ENCODE data around the gene ZNF565.

Gene ZNF565

DNA sequence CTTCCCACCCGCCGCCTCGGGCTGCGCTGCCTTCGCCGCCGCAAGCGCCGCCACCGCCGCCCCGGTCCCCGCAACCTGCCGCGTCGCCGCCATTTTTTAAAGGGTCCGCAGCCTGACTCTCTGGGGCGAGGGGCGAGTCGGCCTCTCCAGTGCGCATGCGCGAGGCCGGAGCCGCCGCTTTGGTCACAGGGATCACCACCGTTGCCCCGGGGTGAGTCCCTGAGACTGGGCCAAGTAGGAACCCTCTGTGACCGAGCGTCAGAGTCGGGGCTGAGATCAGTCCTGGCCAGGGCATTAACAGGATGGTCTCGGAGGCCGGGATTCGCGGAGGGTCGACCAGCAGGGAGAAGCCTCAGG, 43.0 kb upstream of the ZNF565 start:
- Histone ChIP-seq H3K27me3 (ENCODE audit: insufficient read depth, poor library complexity, severe bottlenecking) (no peaks in the 10 kb centered on the region), H3K27ac (replicated peaks) (no peak overlapping the region), H3K4me3 (replicated peaks; ENCODE audit: insufficient read depth, low read length) (no peak overlapping the region)
- TF ChIP-seq POLR2AphosphoS5 (IDR thresholded peaks at IDR 0.05; ENCODE audit: low read depth), result no peak
- TF ChIP-seq GABPA (IDR thresholded peaks at IDR 0.05; ENCODE audit: low read depth), result no peak
- TF ChIP-seq SPI1 (IDR thresholded peaks at IDR 0.05; ENCODE audit: borderline replicate concordance, low read depth), result no peak
- TF ChIP-seq REST (IDR thresholded peaks at IDR 0.05; ENCODE audit: insufficient replicate concordance, low read depth), result no peak
- TF ChIP-seq, protein P1, sequence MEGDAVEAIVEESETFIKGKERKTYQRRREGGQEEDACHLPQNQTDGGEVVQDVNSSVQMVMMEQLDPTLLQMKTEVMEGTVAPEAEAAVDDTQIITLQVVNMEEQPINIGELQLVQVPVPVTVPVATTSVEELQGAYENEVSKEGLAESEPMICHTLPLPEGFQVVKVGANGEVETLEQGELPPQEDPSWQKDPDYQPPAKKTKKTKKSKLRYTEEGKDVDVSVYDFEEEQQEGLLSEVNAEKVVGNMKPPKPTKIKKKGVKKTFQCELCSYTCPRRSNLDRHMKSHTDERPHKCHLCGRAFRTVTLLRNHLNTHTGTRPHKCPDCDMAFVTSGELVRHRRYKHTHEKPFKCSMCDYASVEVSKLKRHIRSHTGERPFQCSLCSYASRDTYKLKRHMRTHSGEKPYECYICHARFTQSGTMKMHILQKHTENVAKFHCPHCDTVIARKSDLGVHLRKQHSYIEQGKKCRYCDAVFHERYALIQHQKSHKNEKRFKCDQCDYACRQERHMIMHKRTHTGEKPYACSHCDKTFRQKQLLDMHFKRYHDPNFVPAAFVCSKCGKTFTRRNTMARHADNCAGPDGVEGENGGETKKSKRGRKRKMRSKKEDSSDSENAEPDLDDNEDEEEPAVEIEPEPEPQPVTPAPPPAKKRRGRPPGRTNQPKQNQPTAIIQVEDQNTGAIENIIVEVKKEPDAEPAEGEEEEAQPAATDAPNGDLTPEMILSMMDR (IDR thresholded peaks at IDR 0.05; ENCODE audit: insufficient read depth, low read length), result no peak
- DNase-seq (ENCODE audit: low read depth in 1 of 2, low spot score in 1 of 2), result no peak

DNA sequence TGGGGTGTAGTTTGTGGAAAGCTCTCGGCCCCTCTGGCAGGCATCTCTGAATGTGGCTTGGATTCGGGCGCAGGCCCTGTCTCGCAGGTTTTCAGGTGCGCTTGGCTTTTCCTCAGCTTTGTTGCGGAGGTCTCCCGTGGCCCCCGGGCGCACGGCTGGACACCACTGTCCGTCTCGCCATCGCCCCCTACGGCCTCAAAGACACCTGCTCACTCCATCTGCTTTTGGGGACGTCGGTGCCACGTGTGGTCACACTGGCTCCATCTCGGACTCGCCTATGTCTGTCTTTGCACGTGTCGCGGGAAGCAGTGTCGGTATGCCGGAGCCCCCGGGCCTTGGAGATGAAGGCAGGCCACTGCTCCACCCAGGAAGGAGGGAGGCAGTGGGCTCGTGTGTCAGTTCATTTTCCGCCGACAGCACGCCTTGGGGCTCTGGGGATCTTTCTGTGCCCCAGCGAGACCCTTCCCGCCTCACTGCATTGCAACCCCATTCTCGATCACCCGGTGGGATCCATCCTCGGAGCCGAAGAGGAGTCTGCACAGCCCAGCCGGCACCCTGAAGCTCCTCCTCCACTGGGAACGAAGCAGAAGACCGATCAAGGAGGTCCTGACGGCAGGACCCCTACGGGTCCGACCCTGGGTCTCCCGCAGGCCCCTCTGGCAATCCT, 42.5 kb upstream of the ZNF565 start:
- Histone ChIP-seq H3K27me3 (ENCODE audit: insufficient read depth, poor library complexity, severe bottlenecking) (no peaks in the 10 kb centered on the region), H3K27ac (replicated peaks) (no peak overlapping the region), H3K4me3 (replicated peaks; ENCODE audit: insufficient read depth, low read length) (no peak overlapping the region)
- TF ChIP-seq, protein P1 (IDR thresholded peaks at IDR 0.05; ENCODE audit: insufficient read depth, low read length), result no peak
- no peak for TF ChIP-seq GABPA (IDR thresholded peaks at IDR 0.05; ENCODE audit: low read depth)
- no peak for TF ChIP-seq REST (IDR thresholded peaks at IDR 0.05; ENCODE audit: insufficient replicate concordance, low read depth)
- no peak for TF ChIP-seq POLR2AphosphoS5 (IDR thresholded peaks at IDR 0.05; ENCODE audit: low read depth)
- TF ChIP-seq SPI1 (IDR thresholded peaks at IDR 0.05; ENCODE audit: borderline replicate concordance, low read depth), result no peak
- no peak for DNase-seq (ENCODE audit: low read depth in 1 of 2, low spot score in 1 of 2)

DNA sequence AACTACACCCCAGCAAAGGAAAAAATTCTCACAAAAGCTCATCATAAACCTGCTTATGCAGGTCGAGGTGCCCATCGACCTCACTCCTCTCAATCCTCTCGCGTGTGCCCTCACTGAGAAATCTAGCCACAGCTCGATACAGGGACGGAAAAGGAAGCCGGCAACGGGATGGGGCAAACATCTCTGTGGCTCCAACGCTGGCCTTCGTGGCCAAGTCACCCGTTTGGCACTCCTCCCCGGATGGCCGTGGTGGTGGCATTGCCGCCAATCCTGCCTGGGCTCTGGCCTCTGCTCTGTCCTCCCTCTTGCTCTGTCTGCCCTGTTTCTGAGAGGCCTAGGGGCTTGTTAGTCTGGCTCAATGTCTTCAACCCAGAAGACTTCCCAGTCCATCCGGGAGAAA, 41.6 kb upstream of the ZNF565 start:
- no peak overlapping the region for H3K27ac ChIP-seq (replicated peaks)
- TF ChIP-seq REST (IDR thresholded peaks at IDR 0.05; ENCODE audit: insufficient replicate concordance, low read depth), result no peak
- no peak for TF ChIP-seq SPI1 (IDR thresholded peaks at IDR 0.05; ENCODE audit: borderline replicate concordance, low read depth)
- TF ChIP-seq, protein P1 (IDR thresholded peaks at IDR 0.05; ENCODE audit: insufficient read depth, low read length), result no peak
- no peak for TF ChIP-seq POLR2AphosphoS5 (IDR thresholded peaks at IDR 0.05; ENCODE audit: low read depth)
- TF ChIP-seq GABPA (IDR thresholded peaks at IDR 0.05; ENCODE audit: low read depth), result no peak
- H3K4me3 ChIP-seq (replicated peaks; ENCODE audit: insufficient read depth, low read length), result no peak overlapping the region
- DNase-seq (ENCODE audit: low read depth in 1 of 2, low spot score in 1 of 2), result no peak
- no peaks in the 10 kb centered on the region for H3K27me3 ChIP-seq (ENCODE audit: insufficient read depth, poor library complexity, severe bottlenecking)
